ENCODE results near the gene UBE2D4. TPM values are rescaled to one million over a fixed set of nuclear protein-coding genes. Genes with fewer than 3 reads are reported as not detected.
"Not testable (repeated sequence)": the region's sequence is repeated elsewhere in the genome, so short reads cannot be mapped to it uniquely, and the experiment has no call there.

The UBE2D4 gene
- total RNA-seq, 1 donor from 2014 or later: 21.3 TPM

DNA sequence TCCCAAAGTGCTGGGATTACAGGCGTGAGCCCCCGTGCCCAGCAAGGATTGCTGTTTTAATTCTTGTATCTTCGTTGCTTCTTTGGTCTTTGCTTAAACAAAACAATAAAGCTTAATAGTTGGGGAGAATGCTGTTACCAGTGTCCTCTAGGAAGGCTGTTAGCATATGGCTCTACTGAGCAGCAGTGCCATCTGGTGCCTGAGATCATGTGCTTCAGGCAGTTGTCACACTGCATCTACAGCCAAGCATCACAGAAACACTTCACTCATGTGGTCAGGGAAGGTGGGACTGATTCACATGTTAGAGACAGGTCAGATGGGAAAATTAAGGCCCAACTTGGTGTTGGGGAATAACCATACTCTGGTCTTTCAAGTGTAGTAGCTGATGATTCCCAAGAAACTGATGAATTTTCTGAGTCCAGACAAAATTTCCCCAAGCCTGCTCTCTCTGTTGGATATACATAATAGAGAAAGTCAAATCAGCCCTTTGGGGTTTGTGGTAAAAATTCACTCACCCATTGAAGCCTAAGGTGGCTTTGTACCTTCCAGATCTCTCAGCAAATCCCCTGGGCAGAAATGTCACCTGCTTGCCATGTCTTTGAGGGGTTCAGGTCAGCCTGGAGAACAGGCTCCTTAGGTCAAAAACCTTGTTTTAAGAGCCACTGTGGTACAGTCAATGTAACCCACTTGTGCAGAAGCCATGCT is 28.4 kb downstream of the UBE2D4 start:
- H3K36me3 ChIP-seq: peaks cover 54% of the 10 kb centered on the region
- no peak overlapping the region for H3K27ac ChIP-seq
- H3K4me3 ChIP-seq: no peak overlapping the region
- ATAC-seq (no peak), DNase-seq (no peak)
- intact Hi-C loops (cut with DNase I): no loop called here
- TF ChIP-seq, protein P1, sequence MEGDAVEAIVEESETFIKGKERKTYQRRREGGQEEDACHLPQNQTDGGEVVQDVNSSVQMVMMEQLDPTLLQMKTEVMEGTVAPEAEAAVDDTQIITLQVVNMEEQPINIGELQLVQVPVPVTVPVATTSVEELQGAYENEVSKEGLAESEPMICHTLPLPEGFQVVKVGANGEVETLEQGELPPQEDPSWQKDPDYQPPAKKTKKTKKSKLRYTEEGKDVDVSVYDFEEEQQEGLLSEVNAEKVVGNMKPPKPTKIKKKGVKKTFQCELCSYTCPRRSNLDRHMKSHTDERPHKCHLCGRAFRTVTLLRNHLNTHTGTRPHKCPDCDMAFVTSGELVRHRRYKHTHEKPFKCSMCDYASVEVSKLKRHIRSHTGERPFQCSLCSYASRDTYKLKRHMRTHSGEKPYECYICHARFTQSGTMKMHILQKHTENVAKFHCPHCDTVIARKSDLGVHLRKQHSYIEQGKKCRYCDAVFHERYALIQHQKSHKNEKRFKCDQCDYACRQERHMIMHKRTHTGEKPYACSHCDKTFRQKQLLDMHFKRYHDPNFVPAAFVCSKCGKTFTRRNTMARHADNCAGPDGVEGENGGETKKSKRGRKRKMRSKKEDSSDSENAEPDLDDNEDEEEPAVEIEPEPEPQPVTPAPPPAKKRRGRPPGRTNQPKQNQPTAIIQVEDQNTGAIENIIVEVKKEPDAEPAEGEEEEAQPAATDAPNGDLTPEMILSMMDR (IDR thresholded peaks at IDR 0.05): peak; percentile 30
- no peaks in the 10 kb centered on the region for H3K27me3 ChIP-seq (ENCODE audit: low read depth)
- no peaks in the 10 kb centered on the region for H3K4me1 ChIP-seq
- H3K9me3 ChIP-seq: no peaks in the 10 kb centered on the region

DNA sequence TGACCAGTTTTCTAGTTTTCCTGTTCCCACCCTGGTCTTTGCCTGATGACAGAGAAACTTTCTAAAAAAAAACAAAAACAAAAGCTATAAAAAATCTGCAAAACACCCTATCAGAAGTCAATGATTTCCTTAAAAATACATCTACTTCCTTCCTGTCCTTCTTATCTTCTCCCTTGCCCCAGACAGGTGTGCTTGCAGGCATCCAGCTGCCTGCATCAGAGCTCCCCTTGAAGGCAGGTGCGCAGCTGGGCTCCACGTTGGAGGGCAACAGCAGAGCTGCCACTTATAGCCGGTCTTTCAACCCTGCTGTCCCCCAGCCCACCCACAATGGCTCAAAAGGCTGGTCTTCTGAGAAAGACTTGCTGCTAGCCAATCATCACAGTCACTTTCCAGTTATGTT is 29.8 kb downstream of the UBE2D4 start:
- DNase-seq (no peak), ATAC-seq (no peak)
- no peak overlapping the region for H3K4me3 ChIP-seq
- H3K27me3 ChIP-seq (ENCODE audit: low read depth): no peaks in the 10 kb centered on the region
- peaks cover 40% of the 10 kb centered on the region for H3K36me3 ChIP-seq
- TF ChIP-seq, protein P1 (IDR thresholded peaks at IDR 0.05): no peak
- intact Hi-C loops (cut with DNase I): no loop called here
- no peaks in the 10 kb centered on the region for H3K4me1 ChIP-seq
- H3K27ac ChIP-seq: no peak overlapping the region
- H3K9me3 ChIP-seq: no peaks in the 10 kb centered on the region

DNA sequence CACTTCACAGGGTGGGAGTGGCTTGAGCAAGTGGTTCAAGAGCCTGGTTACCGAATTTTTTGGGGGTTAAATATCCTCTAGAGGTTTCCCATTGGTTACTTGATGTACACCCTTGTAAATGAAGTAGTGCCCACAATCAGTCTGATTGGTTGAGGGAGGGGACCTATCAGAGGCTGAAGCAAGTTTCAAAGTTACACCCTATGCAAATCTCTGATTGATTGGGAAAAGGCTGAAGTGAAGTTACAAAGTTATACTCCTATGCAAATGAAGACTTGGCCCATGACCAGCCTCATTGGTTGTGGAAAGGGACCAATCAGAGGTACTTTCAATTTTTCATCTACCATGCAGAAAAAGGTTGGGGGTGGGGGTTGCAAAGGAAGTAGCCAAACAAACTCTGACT is 34.7 kb downstream of the UBE2D4 start:
- H3K4me1 ChIP-seq: no peaks in the 10 kb centered on the region
- intact Hi-C loops (cut with DNase I): no loop called here
- peaks cover 7% of the 10 kb centered on the region for H3K36me3 ChIP-seq
- DNase-seq (no peak), ATAC-seq (no peak)
- H3K27me3 ChIP-seq (ENCODE audit: low read depth): no peaks in the 10 kb centered on the region
- no peak overlapping the region for H3K4me3 ChIP-seq
- no peak overlapping the region for H3K27ac ChIP-seq
- TF ChIP-seq, protein P1 (IDR thresholded peaks at IDR 0.05): no peak
- no peaks in the 10 kb centered on the region for H3K9me3 ChIP-seq

DNA sequence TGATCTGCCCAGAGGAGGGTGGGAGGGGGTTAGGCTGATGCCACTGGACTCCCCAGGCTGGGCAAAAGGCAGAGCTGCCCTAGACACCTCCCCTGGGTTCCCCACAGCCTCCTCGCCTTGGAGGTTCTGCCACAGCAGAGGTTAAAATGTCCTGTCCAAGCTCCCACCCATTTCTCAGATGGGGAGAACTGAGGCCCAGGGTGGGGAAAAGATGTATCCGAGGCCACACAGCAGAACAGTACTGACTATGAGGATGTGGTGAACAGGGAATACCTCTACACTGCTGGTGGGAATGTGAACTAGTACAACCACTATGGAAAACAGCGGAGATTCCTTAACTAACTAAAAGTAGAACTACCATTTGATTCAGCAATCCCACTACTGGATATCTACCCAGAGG is 40.2 kb downstream of the UBE2D4 start:
- H3K4me3 ChIP-seq; H3K27ac ChIP-seq; intact Hi-C loops (cut with DNase I); DNase-seq; H3K9me3 ChIP-seq; ATAC-seq; H3K4me1 ChIP-seq; H3K36me3 ChIP-seq; H3K27me3 ChIP-seq (ENCODE audit: low read depth): not testable (repeated sequence)

DNA sequence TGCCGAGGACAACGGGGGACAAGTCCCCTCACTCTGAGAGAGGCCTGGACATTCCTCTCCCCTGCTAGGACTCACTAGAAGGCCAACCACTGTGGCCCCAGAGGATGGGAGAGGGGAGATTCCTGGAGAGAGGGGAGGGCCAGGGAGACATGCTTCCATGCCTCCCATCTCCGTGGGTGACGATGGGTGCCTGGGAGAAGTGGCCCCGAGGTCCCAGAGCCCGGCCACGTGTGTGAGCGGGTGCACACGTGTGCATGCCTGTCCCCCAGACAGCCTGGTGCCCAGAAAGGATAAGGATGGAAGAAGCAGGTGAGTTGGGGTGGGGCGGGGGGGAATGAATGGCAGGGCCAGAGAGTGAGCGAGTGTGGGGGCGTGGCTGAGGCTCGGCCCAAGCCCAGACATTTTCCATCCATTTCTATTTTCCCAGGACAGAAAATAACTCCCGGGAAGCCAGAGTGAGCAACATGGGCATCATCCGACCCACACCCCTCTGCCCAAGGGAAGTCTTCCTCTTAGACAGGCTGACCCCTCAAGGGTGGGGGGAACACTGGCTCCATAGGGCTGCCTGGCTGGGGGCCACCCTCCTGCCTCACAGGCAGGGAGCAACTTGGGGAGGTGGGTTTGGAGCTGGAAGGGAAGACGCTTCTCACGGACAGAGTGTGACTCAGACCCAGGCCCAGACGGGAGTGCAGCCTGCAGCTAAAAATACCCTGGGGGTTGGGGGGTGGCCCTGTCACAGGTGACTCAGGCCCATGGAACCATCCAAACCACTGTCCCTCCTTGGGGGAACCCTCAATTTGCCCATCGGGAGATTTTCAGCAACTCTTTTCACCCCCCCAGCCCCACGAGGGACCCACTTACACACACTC is 42.2 kb downstream of the UBE2D4 start:
- H3K36me3 ChIP-seq; intact Hi-C loops (cut with DNase I); DNase-seq; H3K4me3 ChIP-seq; H3K4me1 ChIP-seq; H3K9me3 ChIP-seq; H3K27ac ChIP-seq; H3K27me3 ChIP-seq (ENCODE audit: low read depth): not testable (repeated sequence)
- peak in 1 of 2 donors; percentile 8 for ATAC-seq

DNA sequence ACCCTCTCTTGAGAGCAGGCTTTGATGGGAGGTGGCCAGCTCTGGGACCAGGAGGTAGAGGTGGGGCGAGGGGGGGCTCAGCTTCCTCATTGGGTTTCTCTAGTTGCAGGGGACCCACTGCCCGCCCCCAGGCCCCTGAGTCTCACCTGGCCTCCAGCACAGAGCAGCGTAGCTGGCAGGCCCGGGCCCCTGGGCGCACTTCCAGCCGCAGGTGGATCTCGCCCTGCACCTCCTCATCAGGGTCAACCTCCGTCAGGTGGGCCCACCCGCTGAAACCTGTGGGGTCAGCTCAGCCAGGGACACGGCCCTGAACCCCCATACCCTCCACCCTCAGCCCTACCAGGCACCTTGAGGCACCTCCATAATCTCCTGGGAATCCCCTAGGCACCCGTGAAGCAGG is 43.4 kb downstream of the UBE2D4 start:
- intact Hi-C loops (cut with DNase I); H3K36me3 ChIP-seq; H3K27ac ChIP-seq; H3K4me1 ChIP-seq; H3K9me3 ChIP-seq; ATAC-seq; DNase-seq; H3K4me3 ChIP-seq; H3K27me3 ChIP-seq (ENCODE audit: low read depth): not testable (repeated sequence)

DNA sequence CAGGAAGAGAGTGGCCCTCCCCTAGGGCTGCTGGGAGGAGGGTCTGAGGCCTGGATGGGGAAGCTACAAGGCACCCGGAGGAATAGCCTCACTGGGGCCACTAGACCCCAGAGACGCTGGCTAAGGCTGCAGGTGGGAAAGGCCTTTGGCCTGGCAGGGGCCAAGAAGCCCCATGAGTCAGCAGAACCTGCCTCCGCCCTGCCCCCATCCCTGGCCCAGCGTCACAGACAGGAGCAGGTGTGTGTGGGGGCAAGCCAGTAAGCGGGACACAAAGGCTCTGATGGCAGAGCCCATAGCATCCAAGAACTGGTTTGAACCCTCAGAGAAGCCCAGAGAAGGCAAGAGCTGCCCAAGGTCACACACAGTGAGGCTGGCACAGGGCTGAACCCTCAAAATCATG is 44.5 kb downstream of the UBE2D4 start:
- intact Hi-C loops (cut with DNase I); H3K4me3 ChIP-seq; H3K27ac ChIP-seq; H3K27me3 ChIP-seq (ENCODE audit: low read depth); H3K9me3 ChIP-seq; H3K36me3 ChIP-seq; H3K4me1 ChIP-seq; DNase-seq; ATAC-seq: not testable (repeated sequence)

DNA sequence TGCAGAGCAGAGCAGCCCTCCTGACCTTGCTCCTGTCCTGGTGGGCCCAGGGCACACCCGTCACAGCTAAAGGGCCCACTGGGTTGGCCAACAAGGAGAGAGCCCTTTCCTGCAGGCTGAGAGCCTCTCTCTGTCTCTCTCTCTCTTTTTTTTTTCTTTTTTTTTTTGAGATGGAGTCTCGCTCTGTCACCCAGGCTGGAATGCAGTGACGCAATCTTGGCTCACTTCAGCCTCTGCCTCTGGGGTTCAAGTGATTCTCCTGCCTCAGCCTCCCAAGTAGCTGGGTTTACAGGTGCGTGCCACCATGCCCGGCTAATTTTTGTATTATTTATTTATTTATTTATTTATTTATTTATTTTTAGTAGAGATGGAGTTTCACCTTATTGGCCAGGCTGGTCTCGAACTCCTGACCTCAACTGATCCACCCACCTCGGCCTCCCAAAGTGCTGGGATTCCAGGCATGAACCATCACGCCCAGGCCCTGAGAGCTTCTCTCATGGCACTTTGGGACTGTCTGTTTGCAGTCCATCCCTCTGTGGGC is 47.9 kb downstream of the UBE2D4 start:
- H3K9me3 ChIP-seq, ATAC-seq: not testable (repeated sequence)

DNA sequence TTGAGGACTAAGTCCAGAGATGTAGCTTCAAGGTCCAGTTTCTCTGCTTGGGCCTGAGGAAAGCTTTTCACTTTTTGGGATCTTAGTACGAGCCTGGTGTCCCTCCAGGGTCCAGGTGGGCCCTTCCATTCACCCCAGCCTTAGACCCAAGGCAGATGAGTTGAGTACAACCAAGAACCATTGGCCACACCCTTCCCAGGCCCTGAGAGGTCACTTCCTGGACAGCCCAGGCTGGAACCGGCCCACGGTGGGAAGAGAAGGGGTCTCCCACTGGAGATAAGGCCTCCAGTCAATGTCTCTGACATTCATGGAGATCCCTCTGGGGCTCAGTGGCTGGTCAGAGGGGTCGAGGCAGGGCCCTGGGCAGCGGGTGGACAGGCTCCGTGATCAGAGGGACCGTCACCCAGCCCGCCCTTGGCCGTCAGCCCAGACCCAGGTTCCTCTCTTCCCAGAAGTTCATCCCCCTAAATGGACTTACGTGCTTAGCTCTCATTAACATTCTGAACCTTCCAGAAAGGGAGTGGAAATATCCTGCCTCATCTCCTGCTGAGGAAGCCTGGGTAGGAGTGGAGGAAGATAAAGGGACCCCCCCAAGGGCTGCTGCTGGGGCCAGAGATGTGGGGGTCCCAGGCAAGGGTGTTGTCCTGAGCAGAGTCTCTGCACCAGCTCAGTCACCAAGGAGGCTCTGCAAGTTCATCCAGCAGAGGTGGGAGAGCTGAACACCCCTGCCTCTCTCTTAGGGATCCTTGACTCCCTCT is 48.7 kb downstream of the UBE2D4 start:
- H3K4me1 ChIP-seq; H3K9me3 ChIP-seq; DNase-seq; intact Hi-C loops (cut with DNase I); H3K36me3 ChIP-seq; H3K27me3 ChIP-seq (ENCODE audit: low read depth); H3K4me3 ChIP-seq; H3K27ac ChIP-seq: not testable (repeated sequence)
- ATAC-seq: peak in 1 of 2 donors; percentile 13

More for the DNA sequence above, 47.9 kb downstream of the UBE2D4 start:
- DNase-seq; H3K36me3 ChIP-seq; H3K4me3 ChIP-seq; H3K4me1 ChIP-seq; H3K27ac ChIP-seq; H3K27me3 ChIP-seq (ENCODE audit: low read depth); intact Hi-C loops (cut with DNase I): not testable (repeated sequence)
